IMR-90 (cell line): Measurements from ENCODE around the gene IKBKE. TPM values are rescaled to one million over a fixed set of nuclear protein-coding genes. Genes with fewer than 3 reads are reported as not detected.

ENCODE experiments used
- ATAC-seq: fragments of 200-7000 bp; cut with Tn5 transposase; 2 replicates; pipeline ENCODE4 v1.9.1; 2020; ENCODE audit warnings: low read depth, mild to moderate bottlenecking, moderate library complexity
- BruUV-seq: library from RNA; stranded (reverse); fragments of 400-500 nt; replicated peaks from 2 replicates; lab custom pipeline; 2021; lab: Mats Ljungman, UMichigan
- CTCF ChIA-PET: fragments of 300-600 bp; formaldehyde crosslinking; extraction: SDS; loops from one replicate; lab custom pipeline; 2021; ENCODE audit warnings: antibody characterized with exemption; lab: Yijun Ruan, JAX
- POLR2A ChIA-PET: fragments of 300-600 bp; sonication (Branson Sonifier 250); formaldehyde crosslinking; loops from one replicate; lab custom pipeline; 2022; ENCODE audit warnings: antibody characterized with exemption; ENCODE audit not compliant: unreplicated experiment; lab: Charles Lee
- DNase-seq: peaks from one replicate; pipeline ENCODE4 v3.0.0; 2013
- H2AFZ ChIP-seq: replicated peaks from 2 replicates; pipeline ENCODE3; 2013; ENCODE audit warnings: low read length, mild to moderate bottlenecking; ENCODE audit not compliant: poor library complexity
- H2AK5ac ChIP-seq: 2 replicates; pipeline ENCODE4 v1.6.1; 2013; ENCODE audit warnings: low read depth, low read length, inconsistent platforms
- H2AK9ac ChIP-seq: replicated peaks from 2 replicates; pipeline ENCODE3; 2013; ENCODE audit warnings: mild to moderate bottlenecking, low read depth, low read length, moderate library complexity; ENCODE audit not compliant: poor library complexity
- H2BK120ac ChIP-seq: 2 replicates; pipeline ENCODE4 v1.6.1; 2013; ENCODE audit warnings: low read depth, low read length, inconsistent platforms
- H2BK15ac ChIP-seq: 3 replicates; pipeline ENCODE4 v1.6.1; 2013; ENCODE audit warnings: low read depth, low read length, inconsistent platforms
- H2BK20ac ChIP-seq: 2 replicates; pipeline ENCODE4 v1.6.1; 2013; ENCODE audit warnings: low read depth, mild to moderate bottlenecking, inconsistent platforms, low read length, moderate library complexity
- H2BK5ac ChIP-seq: 2 replicates; pipeline ENCODE4 v1.6.1; 2013; ENCODE audit warnings: mild to moderate bottlenecking, low read depth, low read length, inconsistent platforms; ENCODE audit not compliant: poor library complexity, severe bottlenecking
- H3K14ac ChIP-seq: replicated peaks from 2 replicates; pipeline ENCODE4 v1.6.1; 2013; ENCODE audit warnings: low read depth, low read length, inconsistent platforms
- H3K18ac ChIP-seq: 2 replicates; pipeline ENCODE4 v1.6.1; 2013; ENCODE audit warnings: low read depth, low read length, control low read depth
- H3K23ac ChIP-seq: 2 replicates; pipeline ENCODE4 v1.6.1; 2013; ENCODE audit warnings: low read depth, low read length, inconsistent platforms
- H3K27ac ChIP-seq: 2 replicates; pipeline ENCODE4 v1.5.1; 2013; ENCODE audit warnings: mild to moderate bottlenecking, control low read depth, low read length; ENCODE audit not compliant: insufficient read depth
- H3K27me3 ChIP-seq: 2 replicates; pipeline ENCODE4 v1.6.1; 2013; ENCODE audit warnings: low read length; ENCODE audit not compliant: control insufficient read depth, insufficient read depth
- H3K36me3 ChIP-seq: 2 replicates; pipeline ENCODE4 v1.6.1; 2013; ENCODE audit warnings: low read length, mixed read lengths; ENCODE audit not compliant: control insufficient read depth, insufficient read depth
- H3K4ac ChIP-seq: 2 replicates; pipeline ENCODE4 v1.6.1; 2013; ENCODE audit warnings: low read depth, low read length, inconsistent platforms
- H3K4me1 ChIP-seq: 2 replicates; pipeline ENCODE4 v1.6.1; 2013; ENCODE audit warnings: low read length, mixed read lengths; ENCODE audit not compliant: control insufficient read depth, insufficient read depth
- H3K4me2 ChIP-seq: 2 replicates; pipeline ENCODE4 v1.6.1; 2013; ENCODE audit warnings: low read depth, mild to moderate bottlenecking, control low read depth, low read length, moderate library complexity
- H3K4me3 ChIP-seq: 2 replicates; pipeline ENCODE4 v1.5.1; 2013; ENCODE audit warnings: low read depth, mild to moderate bottlenecking, control low read depth, low read length, moderate library complexity; ENCODE audit not compliant: insufficient read depth
- H3K56ac ChIP-seq: 2 replicates; pipeline ENCODE4 v1.6.1; 2013; ENCODE audit warnings: low read length, inconsistent platforms; ENCODE audit not compliant: insufficient read depth; ENCODE audit errors: extremely low read depth
- H3K79me1 ChIP-seq, 2 experiments: 2 replicates each; pipeline ENCODE4 v1.6.1; 2013; ENCODE audit warnings: low read length in 2 of 2, inconsistent platforms in 1 of 2, low read depth in 1 of 2
- H3K9ac ChIP-seq: 2 replicates; pipeline ENCODE4 v1.6.1; 2013; ENCODE audit warnings: low read depth, low read length, control low read depth
- H3K9me1 ChIP-seq: 2 replicates; pipeline ENCODE4 v1.6.1; 2013; ENCODE audit warnings: low read length, inconsistent platforms; ENCODE audit not compliant: insufficient read depth
- H3K9me3 ChIP-seq: 2 replicates; pipeline ENCODE4 v1.6.1; 2013; ENCODE audit warnings: low read length; ENCODE audit not compliant: control insufficient read depth, insufficient read depth
- H4K20me1 ChIP-seq: 2 replicates; pipeline ENCODE4 v1.6.1; 2013; ENCODE audit warnings: low read length, inconsistent platforms; ENCODE audit not compliant: insufficient read depth
- H4K5ac ChIP-seq: 2 replicates; pipeline ENCODE4 v1.6.1; 2013; ENCODE audit warnings: mild to moderate bottlenecking, low read depth, low read length, control low read depth
- H4K8ac ChIP-seq, 2 experiments: 2 replicates each; pipeline ENCODE4 v1.6.1; 2013; ENCODE audit warnings: low read depth in 2 of 2, low read length in 2 of 2, control low read depth in 1 of 2, inconsistent platforms in 1 of 2
- H4K91ac ChIP-seq: 2 replicates; pipeline ENCODE4 v1.6.1; 2013; ENCODE audit warnings: low read depth, low read length, inconsistent platforms; ENCODE audit not compliant: insufficient read depth
- BHLHE40 ChIP-seq: fragments of 150-350 bp; IDR thresholded peaks from 2 replicates; pipeline ENCODE4 v1.6.1; 2016; ENCODE audit warnings: mild to moderate bottlenecking, low read depth, low read length
- CEBPB ChIP-seq: IDR thresholded peaks from 2 replicates; pipeline ENCODE4 v1.6.1; 2012; ENCODE audit warnings: low read depth, low read length, improper control_type of control experiment
- CTCF ChIP-seq: conservative IDR thresholded peaks from 2 replicates; pipeline ENCODE4 v1.5.1; 2012; ENCODE audit warnings: mild to moderate bottlenecking, low read depth, low read length, improper control_type of control experiment
- MXI1 ChIP-seq: IDR thresholded peaks from 2 replicates; pipeline ENCODE4 v1.6.1; 2012; ENCODE audit warnings: low read depth, mild to moderate bottlenecking, low read length, moderate library complexity, borderline replicate concordance
- SMC3 ChIP-seq: fragments of 150-350 bp; IDR thresholded peaks from 2 replicates; pipeline ENCODE4 v1.6.1; 2016; ENCODE audit warnings: low read depth, mild to moderate bottlenecking, antibody characterized with exemption, low read length, moderate library complexity
- WGBS, 2 experiments: methylation state at CpG; one replicate each; pipeline versions ENCODE4 v1.1.5 to v1.1.7; 2013; ENCODE audit warnings: missing lambda C conversion rate in 2 of 2; ENCODE audit not compliant: insufficient read length in 1 of 2; ENCODE audit errors: extremely low coverage in 2 of 2; 5-methylcytosine and 5-hydroxymethylcytosine counted together
- dilution Hi-C: fragments of 300-500 bp; cut with HindIII; formaldehyde crosslinking; loops from one replicate; pipeline ENCODE4 v1.14.3; 2018; ENCODE audit warnings: low sequenced_read_pairs; ENCODE audit not compliant: unreplicated experiment
- in situ Hi-C: fragments of 300-500 bp; cut with MboI; formaldehyde crosslinking; loops from 3 replicates; pipeline ENCODE4 v1.14.3; 2019; ENCODE audit warnings: low sequenced_read_pairs, inconsistent platforms, mixed read lengths
- intact Hi-C: fragments of 100-400 bp; cut with micrococcal nuclease; formaldehyde crosslinking; loops from 2 replicates; pipeline ENCODE4 v1.10.0; 2022
- polyA plus RNA-seq, 3 experiments: library from polyadenylated mRNA; depleted of rRNA; stranded (reverse); fragments of >200 nt; gene quantifications; 2 replicates each; pipeline ENCODE4 v1.2.3, GENCODE V29; 2012; ENCODE audit warnings: low replicate concordance in 1 of 3
- total RNA-seq: library from RNA; depleted of rRNA; stranded (reverse); fragments of >200 nt; gene quantifications from 2 replicates; pipeline ENCODE4 v1.2.3, GENCODE V29; 2012
- TF ChIP-seq, protein P1 (sequence below): fragments of 150-350 bp; IDR thresholded peaks from 2 replicates; pipeline ENCODE4 v1.6.1; 2016; ENCODE audit warnings: low read depth, mild to moderate bottlenecking, low read length, moderate library complexity, borderline replicate concordance

The IKBKE gene
- total and polyA plus RNA-seq, 2 of the 4 experiments (the other 2 are of a cell fraction): 20.3 to 24.0 TPM

- no peak overlapping the region for H3K9ac ChIP-seq
- ChIA-PET POLR2A (no interaction called here), CTCF (no interaction called here)
- H2BK15ac ChIP-seq: no peak overlapping the region
- no peaks in the 10 kb centered on the region for H4K20me1 ChIP-seq
- H4K91ac ChIP-seq: no peak overlapping the region
- no peaks in the 10 kb centered on the region for H3K9me3 ChIP-seq
- H3K9me1 ChIP-seq: peaks cover 21% of the 10 kb centered on the region
- H3K4ac ChIP-seq: no peak overlapping the region
- H2AK9ac ChIP-seq: no peak overlapping the region
- H2AFZ ChIP-seq: no peak overlapping the region
- peaks cover 0 to 4% of the 10 kb centered on the region in 2 experiments; a peak in 1 of 4 replicates for H3K79me1 ChIP-seq
- no peak overlapping the region for H2BK5ac ChIP-seq
- TF ChIP-seq CTCF: no peak
- no peak for TF ChIP-seq SMC3
- no peak for TF ChIP-seq BHLHE40
- TF ChIP-seq CEBPB: no peak
- no peak for TF ChIP-seq MXI1
- TF ChIP-seq, protein P1, sequence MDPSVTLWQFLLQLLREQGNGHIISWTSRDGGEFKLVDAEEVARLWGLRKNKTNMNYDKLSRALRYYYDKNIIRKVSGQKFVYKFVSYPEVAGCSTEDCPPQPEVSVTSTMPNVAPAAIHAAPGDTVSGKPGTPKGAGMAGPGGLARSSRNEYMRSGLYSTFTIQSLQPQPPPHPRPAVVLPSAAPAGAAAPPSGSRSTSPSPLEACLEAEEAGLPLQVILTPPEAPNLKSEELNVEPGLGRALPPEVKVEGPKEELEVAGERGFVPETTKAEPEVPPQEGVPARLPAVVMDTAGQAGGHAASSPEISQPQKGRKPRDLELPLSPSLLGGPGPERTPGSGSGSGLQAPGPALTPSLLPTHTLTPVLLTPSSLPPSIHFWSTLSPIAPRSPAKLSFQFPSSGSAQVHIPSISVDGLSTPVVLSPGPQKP: no peak
- ATAC-seq (no peak), DNase-seq (no peak)
- H3K27ac ChIP-seq: no peak overlapping the region
- dilution Hi-C loops (no loop called here), in situ Hi-C loops (no loop called here), intact Hi-C loops (no loop called here)
- no peaks in the 10 kb centered on the region for H3K27me3 ChIP-seq
- H3K36me3 ChIP-seq: peaks cover 28% of the 10 kb centered on the region
- H4K5ac ChIP-seq: no peak overlapping the region
- no peak overlapping the region for H4K8ac ChIP-seq
- WGBS, 2 experiments: 100% methylated on average over 1 of the region's 4 CpGs; no CpG with 5 or more reads in 1 of the 2 experiments
- H2BK120ac ChIP-seq: no peak overlapping the region
- H2BK20ac ChIP-seq: no peak overlapping the region
- H3K4me3 ChIP-seq: no peak overlapping the region
- no peak overlapping the region for H3K14ac ChIP-seq
- H3K4me2 ChIP-seq: no peak overlapping the region
- H3K18ac ChIP-seq: no peak overlapping the region
- no peak overlapping the region for H3K56ac ChIP-seq
- no TSS peak for BruUV-seq
- peaks cover 12% of the 10 kb centered on the region for H3K4me1 ChIP-seq
- H2AK5ac ChIP-seq: no peak overlapping the region
- H3K23ac ChIP-seq: no peak overlapping the region
Measured at GRCh38 chr1:206497363-206497762, 27.1 kb downstream of the IKBKE start.
